Natural killer cell (primary cell): ENCODE data around the gene ZMYND12. TPM values are rescaled to one million over a fixed set of nuclear protein-coding genes. Genes with fewer than 3 reads are reported as not detected.

Experiments
- ATAC-seq, 3 donors: fragments of 150-1000 bp in 2 of 3; fragments of 200-7000 bp in 1 of 3; cut with Tn5 transposase; 1 replicate in 1 of 3; 2 replicates in 2 of 3; pipeline ENCODE4 v1.10.0; 2021; ENCODE audit warnings: mild to moderate bottlenecking in 2 of 3, moderate library complexity in 2 of 3
- DNase-seq, 2 donors: peaks; one replicate each; pipeline versions ENCODE4 v3.0.0 to v3.0.0-alpha.2; 2013 to 2021; ENCODE audit warnings: mixed read lengths in 1 of 2
- H3K27ac ChIP-seq: one replicate; pipeline ENCODE4 v1.5.1; 2013; ENCODE audit warnings: mild to moderate bottlenecking, low read length
- H3K27me3 ChIP-seq: one replicate; pipeline ENCODE4 v1.6.1; 2013; ENCODE audit warnings: low read length; ENCODE audit not compliant: control insufficient read depth, insufficient read depth
- H3K36me3 ChIP-seq: one replicate; pipeline ENCODE4 v1.6.1; 2013; ENCODE audit warnings: low read length; ENCODE audit not compliant: control insufficient read depth, insufficient read depth
- H3K4me1 ChIP-seq: one replicate; pipeline ENCODE4 v1.6.1; 2013; ENCODE audit warnings: low read length; ENCODE audit not compliant: control insufficient read depth, insufficient read depth
- H3K4me3 ChIP-seq: one replicate; pipeline ENCODE4 v1.5.1; 2013; ENCODE audit warnings: low read length
- H3K9me3 ChIP-seq: one replicate; pipeline ENCODE4 v1.6.1; 2013; ENCODE audit warnings: low read length; ENCODE audit not compliant: control insufficient read depth, insufficient read depth
- H3K27ac Mint-ChIP-seq, 2 donors: one replicate each; pipeline ENCODE4 v1.8.0; 2022; ENCODE audit warnings: mild to moderate bottlenecking in 2 of 2, mixed read lengths in 2 of 2, moderate library complexity in 1 of 2
- H3K27me3 Mint-ChIP-seq, 2 donors: one replicate each; pipeline ENCODE4 v1.8.0; 2022; ENCODE audit warnings: low read depth in 2 of 2, mixed read lengths in 2 of 2
- H3K36me3 Mint-ChIP-seq: one replicate; pipeline ENCODE4 v1.8.0; 2022; ENCODE audit warnings: mixed read lengths
- H3K4me1 Mint-ChIP-seq, 2 donors: one replicate each; pipeline ENCODE4 v1.8.0; 2022; ENCODE audit warnings: mixed read lengths in 2 of 2
- H3K4me3 Mint-ChIP-seq: one replicate; pipeline ENCODE4 v1.8.0; 2022; ENCODE audit warnings: mild to moderate bottlenecking, moderate library complexity, mixed read lengths
- H3K9me3 Mint-ChIP-seq, 2 donors: one replicate each; pipeline ENCODE4 v1.8.0; 2022; ENCODE audit warnings: mixed read lengths in 2 of 2
- CTCF ChIP-seq: fragments of 200-600 bp; IDR thresholded peaks from one replicate; pipeline ENCODE4 v1.8.0; 2022; ENCODE audit warnings: antibody characterized with exemption
- WGBS: methylation state at CpG from one replicate; pipeline ENCODE4 v1.1.7; 2013; ENCODE audit warnings: missing lambda C conversion rate; ENCODE audit not compliant: insufficient coverage; 5-methylcytosine and 5-hydroxymethylcytosine counted together
- intact Hi-C: fragments of 100-400 bp; cut with micrococcal nuclease; formaldehyde crosslinking; loops from one replicate; pipeline ENCODE4 v1.14.2; 2022
- total RNA-seq, 4 donors: library from RNA; stranded (reverse); fragments of 120-200 nt in 1 of 4; gene quantifications; one replicate each; pipeline versions ENCODE4 v1.2.3 to v1.2.4, GENCODE V29; 2013 to 2022

The ZMYND12 gene
- total RNA-seq, 3 donors from 2014 or later (not counting 1 experiment from before 2014, with no cell fraction given): 0.47 to 1.1 (median 0.97) TPM

GRCh38 chr1:42484382-42484781 lies 28.6 kb upstream of the ZMYND12 start:
- Histone ChIP-seq H3K27ac (no peak overlapping the region), H3K9me3 (no peaks in the 10 kb centered on the region), H3K27me3 (no peaks in the 10 kb centered on the region), H3K36me3 (peaks cover 5% of the 10 kb centered on the region), H3K4me3 (no peak overlapping the region), H3K4me1 (no peaks in the 10 kb centered on the region)
- H3K27ac Mint-ChIP-seq: no peak overlapping the region
- intact Hi-C loops: no loop called here
- no peaks in the 10 kb centered on the region for H3K36me3 Mint-ChIP-seq
- whole genome bisulfite sequencing: 100% methylated on average over 2 of the region's 2 CpGs
- H3K4me3 Mint-ChIP-seq: no peak overlapping the region
- TF ChIP-seq CTCF: no peak
- DNase-seq (no peak), ATAC-seq (no peak)
- no peaks in the 10 kb centered on the region for H3K27me3 Mint-ChIP-seq
- H3K4me1 Mint-ChIP-seq: no peaks in the 10 kb centered on the region
- H3K9me3 Mint-ChIP-seq: no peaks in the 10 kb centered on the region

DNA sequence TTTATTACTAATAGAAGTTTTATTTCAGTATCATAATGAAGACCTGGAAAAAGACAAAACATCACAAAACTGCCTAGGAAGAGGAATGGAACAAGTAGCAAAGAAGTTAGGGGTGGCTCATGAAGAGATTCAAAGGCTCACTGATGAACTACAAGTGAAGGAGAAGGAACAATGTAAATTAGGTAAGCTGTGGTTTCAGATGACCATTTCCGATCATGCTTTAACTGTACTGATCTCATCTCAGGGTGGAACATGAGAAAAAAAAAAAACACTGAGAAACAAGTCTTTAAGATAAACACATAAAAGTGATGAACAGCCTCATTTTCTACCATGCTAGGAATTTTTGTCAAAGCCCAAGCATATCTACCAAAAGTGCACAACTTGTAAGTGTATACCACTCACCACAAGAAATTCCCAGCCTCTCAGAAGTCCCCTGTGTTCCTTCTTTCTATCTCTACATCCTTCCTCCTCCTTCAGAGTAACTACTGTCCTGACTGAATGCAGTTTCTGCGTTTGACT lies 26.9 kb upstream of the ZMYND12 start:
- Histone ChIP-seq H3K9me3 (no peaks in the 10 kb centered on the region), H3K4me1 (no peaks in the 10 kb centered on the region), H3K4me3 (no peak overlapping the region), H3K36me3 (peaks cover 5% of the 10 kb centered on the region), H3K27me3 (no peaks in the 10 kb centered on the region), H3K27ac (no peak overlapping the region)
- 97% methylated on average over 2 of the region's 2 CpGs for WGBS
- Mint-ChIP-seq H3K27me3 (peaks cover 0 to 2% of the 10 kb centered on the region in 2 donors), H3K27ac (no peak overlapping the region), H3K9me3 (no peaks in the 10 kb centered on the region), H3K36me3 (no peaks in the 10 kb centered on the region), H3K4me3 (no peak overlapping the region), H3K4me1 (no peaks in the 10 kb centered on the region)
- DNase-seq (no peak), ATAC-seq (no peak)
- intact Hi-C loops: no loop called here
- no peak for TF ChIP-seq CTCF

DNA sequence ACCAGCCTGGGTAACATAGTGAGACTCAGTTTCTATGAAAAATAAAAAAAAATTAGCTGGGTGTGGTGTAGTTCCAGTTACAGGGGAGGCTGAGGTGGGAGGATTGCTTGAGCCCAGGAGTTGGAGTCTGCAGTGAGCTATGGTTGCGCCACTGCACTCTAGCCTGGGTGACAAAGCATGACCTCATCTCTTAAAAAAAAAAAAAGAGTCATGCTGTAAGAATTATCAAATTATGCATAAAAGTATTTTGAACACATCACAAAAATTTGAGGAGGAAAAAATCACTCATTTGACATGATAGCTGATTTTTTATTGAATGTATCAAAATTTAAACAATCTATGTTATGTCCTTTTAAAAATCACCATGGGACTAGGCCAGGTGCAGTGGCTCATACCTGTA lies 25.1 kb upstream of the ZMYND12 start:
- WGBS: 100% methylated on average over 1 of the region's 1 CpG
- no peaks in the 10 kb centered on the region for H3K36me3 Mint-ChIP-seq
- ATAC-seq (no peak), DNase-seq (no peak)
- Histone ChIP-seq H3K27me3 (no peaks in the 10 kb centered on the region), H3K27ac (no peak overlapping the region), H3K36me3 (peaks cover 5% of the 10 kb centered on the region), H3K4me3 (no peak overlapping the region), H3K4me1 (no peaks in the 10 kb centered on the region), H3K9me3 (no peaks in the 10 kb centered on the region)
- H3K4me3 Mint-ChIP-seq: no peak overlapping the region
- no peaks in the 10 kb centered on the region for H3K4me1 Mint-ChIP-seq
- no peak overlapping the region for H3K27ac Mint-ChIP-seq
- intact Hi-C loops: no loop called here
- no peaks in the 10 kb centered on the region for H3K9me3 Mint-ChIP-seq
- TF ChIP-seq CTCF: no peak
- peaks cover 0 to 2% of the 10 kb centered on the region in 2 donors for H3K27me3 Mint-ChIP-seq

DNA sequence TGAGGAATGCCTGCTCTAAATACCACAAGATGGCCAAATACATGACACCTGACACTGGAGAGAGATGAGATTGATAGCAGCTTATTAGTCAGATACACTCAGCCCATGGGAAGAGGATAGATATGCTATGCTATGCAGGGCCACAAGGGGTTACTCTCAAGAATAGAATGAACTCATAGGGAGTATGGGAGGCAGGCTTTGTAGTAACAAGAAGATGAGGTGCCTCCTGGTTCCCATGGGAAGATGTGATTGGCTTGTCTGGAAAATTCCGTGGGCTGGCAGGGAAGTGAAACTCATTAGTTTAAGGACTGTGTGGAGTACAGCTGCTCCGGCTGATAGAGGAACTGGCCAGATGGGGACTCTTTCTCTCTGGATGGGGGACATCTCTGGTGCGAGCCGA lies 23.8 kb upstream of the ZMYND12 start:
- Mint-ChIP-seq H3K9me3 (no peaks in the 10 kb centered on the region), H3K27ac (no peak overlapping the region), H3K4me1 (no peaks in the 10 kb centered on the region), H3K36me3 (no peaks in the 10 kb centered on the region), H3K4me3 (no peak overlapping the region), H3K27me3 (peaks cover 0 to 2% of the 10 kb centered on the region in 2 donors)
- peaks cover 5% of the 10 kb centered on the region for H3K36me3 ChIP-seq
- no peaks in the 10 kb centered on the region for H3K4me1 ChIP-seq
- WGBS: 66% methylated on average over 2 of the region's 4 CpGs
- no peak for TF ChIP-seq CTCF
- H3K27me3 ChIP-seq: no peaks in the 10 kb centered on the region
- DNase-seq: no peak
- H3K27ac ChIP-seq: no peak overlapping the region
- intact Hi-C loops: no loop called here
- no peak for ATAC-seq
- no peaks in the 10 kb centered on the region for H3K9me3 ChIP-seq
- H3K4me3 ChIP-seq: no peak overlapping the region
